GM12878 (cell line): ENCODE results near the gene JMJD4. TPM values are rescaled to one million over a fixed set of nuclear protein-coding genes. Genes with fewer than 3 reads are reported as not detected.

Experiments
- ATAC-seq: fragments of 200-7000 bp; cut with Tn5 transposase; 3 replicates; pipeline ENCODE4 v1.9.1; 2020; ENCODE audit warnings: mild to moderate bottlenecking, moderate library complexity
- BruUV-seq: library from RNA; stranded (reverse); fragments of 400-500 nt; replicated peaks from 2 replicates; lab custom pipeline; 2021; lab: Mats Ljungman, UMichigan
- CTCF ChIA-PET: fragments of 300-600 bp; sonication (Branson Sonifier 250); formaldehyde crosslinking; extraction: SDS; loops from one replicate; lab custom pipeline; 2021; ENCODE audit warnings: inconsistent platforms; lab: Yijun Ruan, JAX
- POLR2A ChIA-PET: fragments of 350-600 bp; formaldehyde crosslinking; extraction: SDS; loops from one replicate; lab custom pipeline; 2021; ENCODE audit warnings: inconsistent platforms; lab: Charles Lee
- RAD21 ChIA-PET: fragments of 300-600 bp; sonication (Branson Sonifier 250); formaldehyde crosslinking; loops from one replicate; lab custom pipeline; 2023; ENCODE audit warnings: antibody characterized with exemption; ENCODE audit not compliant: unreplicated experiment; lab: Charles Lee
- SMC1A ChIA-PET: fragments of 300-600 bp; sonication (Branson Sonifier 250); formaldehyde crosslinking; loops from one replicate; lab custom pipeline; 2023; ENCODE audit not compliant: unreplicated experiment, uncharacterized antibody; lab: Charles Lee
- DNase-seq: peaks from one replicate; pipeline ENCODE4 v3.0.0-alpha.2; 2011; ENCODE audit warnings: low read depth, low spot score
- FAIRE-seq: peaks from 3 replicates; lab custom pipeline; 2011; peaks lifted over from hg19 to GRCh38; lab: Jason Lieb, UNC
- H2AFZ ChIP-seq: 2 replicates; pipeline ENCODE4 v1.6.0; 2011; ENCODE audit warnings: low read depth, low read length, control low read depth; ENCODE audit not compliant: control insufficient read depth
- H3K27ac ChIP-seq: 2 replicates; pipeline ENCODE4 v1.5.1; 2011; ENCODE audit warnings: control low read depth; ENCODE audit not compliant: control insufficient read depth, insufficient read depth
- H3K27me3 ChIP-seq, 2 experiments: replicated peaks in 1 of 2; 2 replicates each; pipeline versions ENCODE4 v1.6.0 to v1.6.1; 2011; ENCODE audit warnings: low read length in 1 of 2; ENCODE audit not compliant: control insufficient read depth in 2 of 2, insufficient read depth in 2 of 2
- H3K36me3 ChIP-seq, 2 experiments: 2 replicates each; pipeline ENCODE4 v1.5.1; 2011; ENCODE audit warnings: low read length in 1 of 2; ENCODE audit not compliant: control insufficient read depth in 2 of 2, insufficient read depth in 2 of 2
- H3K4me1 ChIP-seq: 2 replicates; pipeline ENCODE4 v1.6.1; 2011; ENCODE audit warnings: mild to moderate bottlenecking, low read length, moderate library complexity, mixed read lengths; ENCODE audit not compliant: control insufficient read depth, insufficient read depth
- H3K4me2 ChIP-seq: 2 replicates; pipeline ENCODE4 v1.6.0; 2011; ENCODE audit warnings: control low read depth; ENCODE audit not compliant: control insufficient read depth, insufficient read depth
- H3K4me3 ChIP-seq: fragments of 200-600 bp; sonication (generic); 2 replicates; pipeline ENCODE4 v1.5.1; 2016
- H3K79me2 ChIP-seq: 2 replicates; pipeline ENCODE4 v1.6.0; 2011; ENCODE audit warnings: low read length; ENCODE audit not compliant: control insufficient read depth, insufficient read depth
- H3K9ac ChIP-seq: 2 replicates; pipeline ENCODE4 v1.8.0; 2011; ENCODE audit warnings: low read length, control low read depth, mixed read lengths; ENCODE audit not compliant: control insufficient read depth, insufficient read depth
- H3K9me3 ChIP-seq: replicated peaks from 3 replicates; pipeline ENCODE4 v1.5.1; 2011; ENCODE audit warnings: mild to moderate bottlenecking, low read length; ENCODE audit not compliant: control insufficient read depth, insufficient read depth
- H4K20me1 ChIP-seq: 2 replicates; pipeline ENCODE4 v1.6.0; 2011; ENCODE audit not compliant: control insufficient read depth, insufficient read depth
- ATF2 ChIP-seq: IDR thresholded peaks from 2 replicates; pipeline ENCODE4 v1.6.1; 2012; ENCODE audit warnings: low read length, inconsistent platforms
- BRCA1 ChIP-seq: IDR thresholded peaks from 2 replicates; pipeline ENCODE4 v1.6.1; 2011; ENCODE audit warnings: low read depth, low read length, improper control_type of control experiment
- CBFB ChIP-seq: IDR thresholded peaks from 2 replicates; pipeline ENCODE4 v1.6.1; 2016; ENCODE audit warnings: antibody characterized with exemption, low read depth
- CBX5 ChIP-seq: sonication (generic); IDR thresholded peaks from 2 replicates; pipeline ENCODE4 v1.6.1; 2016; ENCODE audit warnings: low read depth, moderate library complexity, mild to moderate bottlenecking, inconsistent platforms
- EED ChIP-seq: sonication (generic); IDR thresholded peaks from 2 replicates; pipeline ENCODE4 v1.6.1; 2016; ENCODE audit warnings: antibody characterized with exemption, low read depth
- KLF5 ChIP-seq: fragments of 450-650 bp; IDR thresholded peaks from 2 replicates; pipeline ENCODE4 v1.6.1; 2014; ENCODE audit warnings: mild to moderate bottlenecking; ENCODE audit not compliant: partially characterized antibody
- NR2F1 ChIP-seq: fragments of 450-650 bp; conservative IDR thresholded peaks from 2 replicates; pipeline ENCODE4 v1.6.1; 2017; ENCODE audit warnings: mild to moderate bottlenecking
- PML ChIP-seq: IDR thresholded peaks from 2 replicates; pipeline ENCODE4 v1.6.1; 2012; ENCODE audit warnings: low read length, inconsistent platforms
- SMC3 ChIP-seq: IDR thresholded peaks from 2 replicates; pipeline ENCODE4 v1.6.1; 2011; ENCODE audit warnings: low read length, improper control_type of control experiment, borderline replicate concordance
- TBL1XR1 ChIP-seq: IDR thresholded peaks from 2 replicates; pipeline ENCODE4 v1.6.1; 2012; ENCODE audit warnings: low read depth, low read length, improper control_type of control experiment
- WRNIP1 ChIP-seq: IDR thresholded peaks from 2 replicates; pipeline ENCODE4 v1.6.1; 2011; ENCODE audit warnings: low read depth, low read length, improper control_type of control experiment, borderline replicate concordance
- WGBS: methylation state at CpG from one replicate; pipeline ENCODE4 v1.1.6; 2016; ENCODE audit warnings: low lambda C conversion rate; ENCODE audit not compliant: insufficient replicate concordance, insufficient coverage; ENCODE audit errors: missing lambda C conversion rate; 5-methylcytosine and 5-hydroxymethylcytosine counted together
- in situ Hi-C: fragments of 300-500 bp; cut with MboI; formaldehyde crosslinking; loops from 9 replicates; pipeline ENCODE4 v1.14.3; 2018; ENCODE audit warnings: mixed read lengths
- intact Hi-C: fragments of 100-400 bp; cut with micrococcal nuclease; formaldehyde crosslinking; loops from one replicate; pipeline ENCODE4 v1.14.2; 2022; ENCODE audit not compliant: unreplicated experiment
- polyA plus RNA-seq, 11 experiments: library from polyadenylated mRNA; depleted of rRNA in 4 of 11; unstranded in 6 of 11; stranded (reverse) in 5 of 11; fragments of >200 nt; fragmentation: Nextera tagmentation in 4 of 11; fragmentation: Illumina TruSeq in 1 of 11; extraction: Ambion mirVana in 4 of 11; extraction: Trizol in 1 of 11; gene quantifications; 1 replicate in 1 of 11; 2 replicates in 10 of 11; pipeline versions ENCODE4 v1.2.1 to v1.2.3, GENCODE V29; 2011 to 2016; ENCODE audit warnings: inconsistent platforms in 2 of 11, missing spikeins in 2 of 11, low read depth in 1 of 11
- total RNA-seq, 4 experiments: library from RNA; depleted of rRNA in 3 of 4; stranded (reverse); fragments of >200 nt in 3 of 4; fragmentation: Illumina TruSeq in 1 of 4; extraction: Trizol in 1 of 4; gene quantifications; 2 replicates each; pipeline versions ENCODE4 v1.2.1 to v1.2.3, GENCODE V29; 2013 to 2021
- TF ChIP-seq, protein P1 (sequence below): fragments of 450-650 bp; IDR thresholded peaks from 2 replicates; pipeline ENCODE4 v1.6.1; 2017; ENCODE audit warnings: borderline replicate concordance
- TF ChIP-seq, protein P2 (sequence below): IDR thresholded peaks from 2 replicates; pipeline ENCODE4 v1.6.1; 2011; ENCODE audit warnings: borderline replicate concordance, low read depth, mild to moderate bottlenecking, moderate library complexity, mixed read lengths, low read length; ENCODE audit not compliant: insufficient read depth; ENCODE audit errors: extremely low read length
- TF ChIP-seq, protein P3 (sequence below): IDR thresholded peaks from 2 replicates; pipeline ENCODE4 v1.6.1; 2011; ENCODE audit warnings: low read depth, low read length, improper control_type of control experiment, borderline replicate concordance
- TF ChIP-seq, protein P4 (sequence below): fragments of 450-650 bp; IDR thresholded peaks from 2 replicates; pipeline ENCODE4 v1.6.1; 2018; ENCODE audit warnings: mild to moderate bottlenecking, low read depth, moderate library complexity; ENCODE audit not compliant: partially characterized antibody

JMJD4 gene
- total and polyA plus RNA-seq, 10 of the 15 experiments (the other 5 are each of a cell fraction or from before 2014, with no cell fraction given) = 0.89 to 38.3 (median 18.4) TPM

DNA sequence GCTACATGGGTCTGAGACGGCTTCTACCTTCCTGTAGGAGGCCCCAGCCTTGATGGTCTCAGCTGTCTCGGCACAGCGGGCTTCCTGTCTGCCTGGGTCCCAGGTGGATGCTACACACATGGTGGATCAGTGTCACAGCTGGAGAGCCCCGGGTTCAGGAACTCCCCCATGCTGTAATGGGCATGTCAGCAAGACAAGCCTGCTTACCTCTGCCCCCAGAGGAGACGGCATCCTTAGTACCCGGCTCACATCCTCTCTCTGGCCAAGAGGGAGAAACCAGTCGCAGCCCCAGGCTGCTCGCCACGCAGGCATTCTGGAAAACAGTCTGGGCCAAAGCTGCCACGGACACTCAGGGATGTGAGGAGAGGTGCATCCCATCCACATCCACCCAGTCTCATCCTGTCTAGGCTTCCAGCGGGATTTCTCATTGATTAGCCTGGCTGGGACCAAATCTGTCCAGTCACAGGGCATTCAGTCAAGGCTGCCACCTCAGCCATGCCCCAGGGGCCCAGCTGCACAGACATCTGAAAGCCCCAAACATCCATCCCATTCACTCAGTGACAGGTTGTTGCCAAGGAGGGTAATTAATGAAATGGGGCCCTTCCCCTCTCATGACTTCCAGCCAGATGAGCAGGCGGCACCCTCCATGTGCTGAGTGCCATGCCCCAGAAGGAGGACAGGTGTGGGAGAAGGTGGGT, 10.6 kb upstream of the JMJD4 start (continued):
- TF ChIP-seq, protein P1, sequence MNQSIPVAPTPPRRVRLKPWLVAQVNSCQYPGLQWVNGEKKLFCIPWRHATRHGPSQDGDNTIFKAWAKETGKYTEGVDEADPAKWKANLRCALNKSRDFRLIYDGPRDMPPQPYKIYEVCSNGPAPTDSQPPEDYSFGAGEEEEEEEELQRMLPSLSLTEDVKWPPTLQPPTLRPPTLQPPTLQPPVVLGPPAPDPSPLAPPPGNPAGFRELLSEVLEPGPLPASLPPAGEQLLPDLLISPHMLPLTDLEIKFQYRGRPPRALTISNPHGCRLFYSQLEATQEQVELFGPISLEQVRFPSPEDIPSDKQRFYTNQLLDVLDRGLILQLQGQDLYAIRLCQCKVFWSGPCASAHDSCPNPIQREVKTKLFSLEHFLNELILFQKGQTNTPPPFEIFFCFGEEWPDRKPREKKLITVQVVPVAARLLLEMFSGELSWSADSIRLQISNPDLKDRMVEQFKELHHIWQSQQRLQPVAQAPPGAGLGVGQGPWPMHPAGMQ = no peak
- TF ChIP-seq SMC3 = no peak
- no peak for TF ChIP-seq ATF2
- TF ChIP-seq, protein P2, sequence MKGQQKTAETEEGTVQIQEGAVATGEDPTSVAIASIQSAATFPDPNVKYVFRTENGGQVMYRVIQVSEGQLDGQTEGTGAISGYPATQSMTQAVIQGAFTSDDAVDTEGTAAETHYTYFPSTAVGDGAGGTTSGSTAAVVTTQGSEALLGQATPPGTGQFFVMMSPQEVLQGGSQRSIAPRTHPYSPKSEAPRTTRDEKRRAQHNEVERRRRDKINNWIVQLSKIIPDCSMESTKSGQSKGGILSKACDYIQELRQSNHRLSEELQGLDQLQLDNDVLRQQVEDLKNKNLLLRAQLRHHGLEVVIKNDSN = no peak
- no peak for TF ChIP-seq EED

- H3K27me3 ChIP-seq = no peaks in the 10 kb centered on the region
- SMC1A ChIA-PET = interaction anchor here (1.2 kb wide), 1 partner anchor 8 kb away, joined by 3 read pairs; no protein-coding TSS in a partner anchor
- intact Hi-C loops = no loop called here
- BruUV-seq = no TSS peak
- DNase-seq (no peak), FAIRE-seq (no peak), ATAC-seq (no peak)
- no peaks in the 10 kb centered on the region; the same call in none of the 2 replicates for H3K79me2 ChIP-seq
- 90% methylated on average over 7 of the region's 8 CpGs for WGBS
- peaks cover 5 to 6% of the 10 kb centered on the region in 2 experiments; a peak in 3 of 4 replicates for H3K36me3 ChIP-seq
- no peak overlapping the region for H3K9ac ChIP-seq
- RAD21 ChIA-PET = no interaction called here
- CTCF ChIA-PET = interaction anchor here (1.3 to 1.6 kb wide), 2 partner anchors 13 to 16 kb away, joined by 3 to 4 read pairs; no protein-coding TSS in a partner anchor
- POLR2A ChIA-PET = interaction anchor here (0.7 kb wide), 1 partner anchor 9 kb away, joined by 3 read pairs; no protein-coding TSS in a partner anchor
- H3K4me1 ChIP-seq = no peaks in the 10 kb centered on the region
- H3K9me3 ChIP-seq = no peaks in the 10 kb centered on the region
- no peak overlapping the region for H2AFZ ChIP-seq
- no peaks in the 10 kb centered on the region for H4K20me1 ChIP-seq
- in situ Hi-C loops = no loop called here
- no peak overlapping the region for H3K27ac ChIP-seq
- H3K4me2 ChIP-seq = no peak overlapping the region
- H3K4me3 ChIP-seq = no peak overlapping the region
- no peak for TF ChIP-seq WRNIP1
- TF ChIP-seq BRCA1 = no peak
- TF ChIP-seq, protein P3, sequence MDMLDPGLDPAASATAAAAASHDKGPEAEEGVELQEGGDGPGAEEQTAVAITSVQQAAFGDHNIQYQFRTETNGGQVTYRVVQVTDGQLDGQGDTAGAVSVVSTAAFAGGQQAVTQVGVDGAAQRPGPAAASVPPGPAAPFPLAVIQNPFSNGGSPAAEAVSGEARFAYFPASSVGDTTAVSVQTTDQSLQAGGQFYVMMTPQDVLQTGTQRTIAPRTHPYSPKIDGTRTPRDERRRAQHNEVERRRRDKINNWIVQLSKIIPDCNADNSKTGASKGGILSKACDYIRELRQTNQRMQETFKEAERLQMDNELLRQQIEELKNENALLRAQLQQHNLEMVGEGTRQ = no peak
- TF ChIP-seq PML = no peak
- TF ChIP-seq, protein P4, sequence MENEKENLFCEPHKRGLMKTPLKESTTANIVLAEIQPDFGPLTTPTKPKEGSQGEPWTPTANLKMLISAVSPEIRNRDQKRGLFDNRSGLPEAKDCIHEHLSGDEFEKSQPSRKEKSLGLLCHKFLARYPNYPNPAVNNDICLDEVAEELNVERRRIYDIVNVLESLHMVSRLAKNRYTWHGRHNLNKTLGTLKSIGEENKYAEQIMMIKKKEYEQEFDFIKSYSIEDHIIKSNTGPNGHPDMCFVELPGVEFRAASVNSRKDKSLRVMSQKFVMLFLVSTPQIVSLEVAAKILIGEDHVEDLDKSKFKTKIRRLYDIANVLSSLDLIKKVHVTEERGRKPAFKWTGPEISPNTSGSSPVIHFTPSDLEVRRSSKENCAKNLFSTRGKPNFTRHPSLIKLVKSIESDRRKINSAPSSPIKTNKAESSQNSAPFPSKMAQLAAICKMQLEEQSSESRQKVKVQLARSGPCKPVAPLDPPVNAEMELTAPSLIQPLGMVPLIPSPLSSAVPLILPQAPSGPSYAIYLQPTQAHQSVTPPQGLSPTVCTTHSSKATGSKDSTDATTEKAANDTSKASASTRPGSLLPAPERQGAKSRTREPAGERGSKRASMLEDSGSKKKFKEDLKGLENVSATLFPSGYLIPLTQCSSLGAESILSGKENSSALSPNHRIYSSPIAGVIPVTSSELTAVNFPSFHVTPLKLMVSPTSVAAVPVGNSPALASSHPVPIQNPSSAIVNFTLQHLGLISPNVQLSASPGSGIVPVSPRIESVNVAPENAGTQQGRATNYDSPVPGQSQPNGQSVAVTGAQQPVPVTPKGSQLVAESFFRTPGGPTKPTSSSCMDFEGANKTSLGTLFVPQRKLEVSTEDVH = no peak
- no peak for TF ChIP-seq NR2F1
- TF ChIP-seq KLF5 = no peak
- TF ChIP-seq TBL1XR1 = no peak
- TF ChIP-seq CBX5 = no peak
- TF ChIP-seq CBFB = no peak
Measured at GRCh38 chr1:227744668-227745067, 9.6 kb upstream of the JMJD4 start.
